ENCODE data around the gene WDR82. TPM values are rescaled to one million over a fixed set of nuclear protein-coding genes. Genes with fewer than 3 reads are reported as not detected.

Gene WDR82
- total and polyA plus RNA-seq, 9 of the 15 experiments (the other 6 are each of a cell fraction or from before 2014, with no cell fraction given), result 6.4 to 62.9 (median 37.1) TPM

DNA sequence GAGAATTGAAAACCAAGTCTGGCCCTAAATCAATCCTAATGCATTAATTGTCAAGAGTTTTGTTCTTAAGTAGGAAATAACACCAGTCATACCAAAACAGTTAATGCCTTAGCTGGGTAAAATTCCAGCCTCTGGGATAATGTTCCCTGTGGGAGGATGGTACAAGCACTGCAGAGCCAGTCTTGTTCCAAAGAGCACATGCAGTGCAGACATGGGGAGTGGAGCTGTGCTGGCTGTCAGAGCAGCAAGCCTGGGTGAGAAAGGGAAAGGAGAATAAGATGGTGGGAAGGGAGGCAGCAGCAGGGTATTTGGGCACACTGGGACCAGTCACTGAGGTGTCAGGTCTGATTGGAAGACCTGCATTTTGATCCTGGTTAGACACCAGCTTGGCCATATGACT lies 68.4 kb downstream of the WDR82 start (continued):
- TF ChIP-seq RB1 (IDR thresholded peaks at IDR 0.05; ENCODE audit: low read depth), result no peak
- no peak for TF ChIP-seq ZNF766 (CRISPR knock-in tag; conservative IDR thresholded peaks at IDR 0.05)

DNA sequence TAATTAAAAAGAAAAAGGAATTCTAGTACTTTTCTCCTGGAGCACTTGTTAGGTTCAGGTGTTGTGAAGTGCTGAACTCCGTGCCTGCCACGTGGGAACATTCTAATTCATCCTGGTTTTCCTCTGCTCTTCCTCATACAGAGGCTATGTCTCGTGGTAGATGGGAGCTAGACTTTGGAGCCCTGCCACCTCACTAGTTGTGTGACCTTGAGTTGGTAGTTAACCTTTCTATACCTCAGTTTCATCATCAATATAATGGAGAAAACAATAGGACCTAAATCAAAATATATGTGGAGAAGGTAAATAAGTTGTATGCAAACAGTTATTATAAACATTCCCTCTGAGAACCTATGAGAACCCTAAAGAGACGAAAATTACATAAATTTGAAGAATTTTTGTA lies 69.9 kb downstream of the WDR82 start:
- Histone ChIP-seq H4K20me1 (replicated peaks; ENCODE audit: control insufficient read depth, insufficient read depth, low read length) (no peaks in the 10 kb centered on the region), H2AFZ (ENCODE audit: low read depth, low read length) (no peak overlapping the region), H3K36me3 (ENCODE audit: control insufficient read depth, insufficient read depth, low read length) (peaks cover 94% of the 10 kb centered on the region; the same call in 2 of the 3 replicates), H3K27me3 (ENCODE audit: control insufficient read depth in 2 of 2, insufficient read depth in 2 of 2, low read length in 2 of 2) (no peaks in the 10 kb centered on the region), H3K4me2 (ENCODE audit: insufficient read depth, low read length) (no peak overlapping the region), H3K27ac (ENCODE audit: extremely low read depth, low read depth, low read length) (no peak overlapping the region), H3K4me3 (no peak overlapping the region), H3K9me1 (ENCODE audit: control insufficient read depth, insufficient read depth, low read length) (no peaks in the 10 kb centered on the region), H3K4me1 (replicated peaks in 1 of 2; ENCODE audit: control insufficient read depth in 2 of 2, insufficient read depth in 2 of 2, low read length in 2 of 2) (no peaks in the 10 kb centered on the region; a peak in 1 of 5 replicates), H3K9me3 (replicated peaks; ENCODE audit: control insufficient read depth, insufficient read depth, low read depth, low read length) (no peaks in the 10 kb centered on the region), H3K79me2 (ENCODE audit: control insufficient read depth, insufficient read depth, low read length) (no peaks in the 10 kb centered on the region), H3K9ac (ENCODE audit: insufficient read depth in 1 of 2, low read depth in 2 of 2, low read length in 2 of 2) (no peak overlapping the region)
- no TSS peak for BruUV-seq (replicated peaks)
- FAIRE-seq, result no peak
- ATAC-seq, result no peak
- in situ Hi-C loops (cut with MboI), result no loop called here
- 92% methylated on average over 4 of the region's 4 CpGs for WGBS (ENCODE audit: insufficient coverage, low coverage, missing lambda C conversion rate)
- ChIA-PET CTCF (ENCODE audit: low intra/inter-chr PET ratio) (no interaction called here), POLR2A (interaction anchor here (1.1 kb wide), 1 partner anchor 213 kb away, joined by 3 read pairs; the partner anchor contains the start of gene RPL29)
- intact Hi-C loops (cut with micrococcal nuclease), result no loop called here
- TF ChIP-seq ZNF263 (CRISPR knock-in tag; IDR thresholded peaks at IDR 0.05; ENCODE audit: borderline replicate concordance) (no peak), CREM (IDR thresholded peaks at IDR 0.05; ENCODE audit: low read depth) (no peak), ZNF589 (CRISPR knock-in tag; IDR thresholded peaks at IDR 0.05; ENCODE audit: low read depth) (no peak), ZNF644 (tag; IDR thresholded peaks at IDR 0.05; ENCODE audit: low read depth) (no peak), RFX5 (IDR thresholded peaks at IDR 0.05; ENCODE audit: low read depth, low read length) (no peak), RFX1 (IDR thresholded peaks at IDR 0.05) (no peak), KLF10 (CRISPR knock-in tag; IDR thresholded peaks at IDR 0.05) (no peak), SREBF2 (CRISPR knock-in tag; IDR thresholded peaks at IDR 0.05) (no peak)
- TF ChIP-seq, protein P1, sequence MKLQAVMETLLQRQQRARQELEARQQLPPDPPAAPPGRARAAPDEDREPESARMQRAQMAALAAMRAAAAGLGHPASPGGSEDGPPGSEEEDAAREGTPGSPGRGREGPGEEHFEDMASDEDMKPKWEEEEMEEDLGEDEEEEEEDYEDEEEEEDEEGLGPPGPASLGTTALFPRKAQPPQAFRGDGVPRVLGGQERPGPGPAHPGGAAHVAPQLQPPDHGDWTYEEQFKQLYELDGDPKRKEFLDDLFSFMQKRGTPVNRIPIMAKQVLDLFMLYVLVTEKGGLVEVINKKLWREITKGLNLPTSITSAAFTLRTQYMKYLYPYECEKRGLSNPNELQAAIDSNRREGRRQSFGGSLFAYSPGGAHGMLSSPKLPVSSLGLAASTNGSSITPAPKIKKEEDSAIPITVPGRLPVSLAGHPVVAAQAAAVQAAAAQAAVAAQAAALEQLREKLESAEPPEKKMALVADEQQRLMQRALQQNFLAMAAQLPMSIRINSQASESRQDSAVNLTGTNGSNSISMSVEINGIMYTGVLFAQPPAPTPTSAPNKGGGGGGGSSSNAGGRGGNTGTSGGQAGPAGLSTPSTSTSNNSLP (IDR thresholded peaks at IDR 0.05; ENCODE audit: borderline replicate concordance, low read depth, low read length), result no peak
- no peak for DNase-seq (ENCODE audit: extremely low read depth in 1 of 4, low spot score in 3 of 4)
